Upper lobe of left lung (tissue), 4 donors: ENCODE results near the gene ADAMTS3.

Experiments used
- CTCF ChIP-seq, 6 experiments: fragments of 450-650 bp in 4 of 6; fragments of 200-600 bp in 2 of 6; sonication (generic) in 2 of 6; IDR thresholded peaks; one replicate each; pipeline ENCODE4 v1.5.1; 2016 to 2019; ENCODE audit warnings: antibody characterized with exemption in 6 of 6
- EP300 ChIP-seq, 4 donors: sonication (generic); formaldehyde crosslinking; IDR thresholded peaks; one replicate each; pipeline ENCODE4 v1.5.1; 2017; ENCODE audit warnings: antibody characterized with exemption in 4 of 4, control low read depth in 2 of 4
- POLR2AphosphoS5 ChIP-seq, 2 donors: sonication (generic); formaldehyde crosslinking; IDR thresholded peaks; one replicate each; pipeline ENCODE4 v1.5.1; 2017; ENCODE audit warnings: antibody characterized with exemption in 2 of 2

- TF ChIP-seq CTCF (IDR thresholded peaks at IDR 0.05) (no peak), EP300 (IDR thresholded peaks at IDR 0.05) (no peak), POLR2AphosphoS5 (IDR thresholded peaks at IDR 0.05) (no peak)
Observed at GRCh38 chr4:72484981-72485380, 84.0 kb downstream of the ADAMTS3 start.
